Gastroesophageal sphincter (tissue), 3 donors: ENCODE measurements around the gene CHCT1.
"Not testable (repeated sequence)": the region's sequence is repeated elsewhere in the genome, so short reads cannot be mapped to it uniquely, and the experiment has no call there.

Source experiments
- CTCF ChIP-seq, 4 experiments: fragments of 200-600 bp in 2 of 4; fragments of 450-650 bp in 2 of 4; sonication (generic) in 1 of 4; IDR thresholded peaks; one replicate each; pipeline ENCODE4 v1.5.1; 2017 to 2019; ENCODE audit warnings: antibody characterized with exemption in 4 of 4, mild to moderate bottlenecking in 2 of 4, moderate library complexity in 2 of 4
- EP300 ChIP-seq: sonication (generic); formaldehyde crosslinking; IDR thresholded peaks from one replicate; pipeline ENCODE4 v1.6.1; 2017; ENCODE audit warnings: antibody characterized with exemption, mild to moderate bottlenecking
- POLR2A ChIP-seq, 2 donors: fragments of 450-650 bp; IDR thresholded peaks; one replicate each; pipeline ENCODE4 v1.6.1; 2017; ENCODE audit warnings: antibody characterized with exemption in 2 of 2, mild to moderate bottlenecking in 2 of 2, moderate library complexity in 1 of 2

GRCh38 chr17:60379461-60379860 lies 42.8 kb upstream of the CHCT1 start:
- TF ChIP-seq EP300; POLR2A (IDR thresholded peaks at IDR 0.05); CTCF (IDR thresholded peaks at IDR 0.05): not testable (repeated sequence)
